ENCODE data around the gene SLC39A11.

Gene SLC39A11

DNA sequence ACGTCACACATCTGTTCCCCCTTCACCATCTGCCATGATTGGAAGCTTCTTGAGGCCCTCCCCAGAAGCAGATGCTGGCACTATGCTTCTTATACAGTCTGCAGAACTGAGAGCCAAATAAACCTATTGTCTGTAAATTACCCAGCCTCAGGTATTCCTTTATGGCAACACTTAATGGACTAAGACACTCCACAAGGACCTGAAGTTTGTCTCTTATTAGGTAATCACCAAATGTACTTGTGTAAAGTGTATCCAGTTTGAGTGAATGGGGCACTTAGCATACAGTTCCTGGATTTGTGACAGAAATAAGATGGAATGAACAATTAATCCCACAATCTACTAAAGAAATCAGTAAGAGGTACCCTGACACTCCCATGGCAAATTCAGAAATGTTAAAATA lies 105.3 kb downstream of the SLC39A11 start:
- H3K4me3 ChIP-seq (ENCODE audit: low read depth, low read length), result no peak overlapping the region
- POLR2A ChIA-PET, result no interaction called here
- no peak for TF ChIP-seq CTCF (IDR thresholded peaks at IDR 0.05; ENCODE audit: insufficient read depth, low read length, missing control alignments)
- no peak for DNase-seq (ENCODE audit: low read depth, low spot score)
- CTCF ChIA-PET, result interaction anchor here (1.1 to 4.8 kb wide), 22 partner anchors 8 to 260 kb away, joined by 3 to 80 read pairs (median 10); partner anchors contain the start of genes COG1, SLC39A11 and SSTR2

GRCh38 chr17:72985882-72986720 lies 106.4 kb downstream of the SLC39A11 start:
- no peak overlapping the region for H3K4me3 ChIP-seq (ENCODE audit: low read depth, low read length)
- peak; percentile 91 for TF ChIP-seq CTCF (IDR thresholded peaks at IDR 0.05; ENCODE audit: insufficient read depth, low read length, missing control alignments)
- no peak for DNase-seq (ENCODE audit: low read depth, low spot score)
- ChIA-PET POLR2A (no interaction called here), CTCF (interaction anchor here (0.6 to 4.8 kb wide), 56 partner anchors 9 to 428 kb away, joined by 3 to 80 read pairs (median 5); partner anchors contain the start of genes COG1, SLC39A11 and SSTR2)

- ChIA-PET CTCF (interaction anchor here (0.7 to 4.8 kb wide), 20 partner anchors 8 to 426 kb away, joined by 3 to 80 read pairs (median 12); partner anchors contain the start of genes COG1 and SLC39A11), POLR2A (no interaction called here)
- TF ChIP-seq CTCF (IDR thresholded peaks at IDR 0.05; ENCODE audit: insufficient read depth, low read length, missing control alignments), result no peak
- no peak for DNase-seq (ENCODE audit: low read depth, low spot score)
- no peak overlapping the region for H3K4me3 ChIP-seq (ENCODE audit: low read depth, low read length)
These were observed 107.6 kb downstream of the SLC39A11 start for GRCh38 chr17:72984926-72985325.

DNA sequence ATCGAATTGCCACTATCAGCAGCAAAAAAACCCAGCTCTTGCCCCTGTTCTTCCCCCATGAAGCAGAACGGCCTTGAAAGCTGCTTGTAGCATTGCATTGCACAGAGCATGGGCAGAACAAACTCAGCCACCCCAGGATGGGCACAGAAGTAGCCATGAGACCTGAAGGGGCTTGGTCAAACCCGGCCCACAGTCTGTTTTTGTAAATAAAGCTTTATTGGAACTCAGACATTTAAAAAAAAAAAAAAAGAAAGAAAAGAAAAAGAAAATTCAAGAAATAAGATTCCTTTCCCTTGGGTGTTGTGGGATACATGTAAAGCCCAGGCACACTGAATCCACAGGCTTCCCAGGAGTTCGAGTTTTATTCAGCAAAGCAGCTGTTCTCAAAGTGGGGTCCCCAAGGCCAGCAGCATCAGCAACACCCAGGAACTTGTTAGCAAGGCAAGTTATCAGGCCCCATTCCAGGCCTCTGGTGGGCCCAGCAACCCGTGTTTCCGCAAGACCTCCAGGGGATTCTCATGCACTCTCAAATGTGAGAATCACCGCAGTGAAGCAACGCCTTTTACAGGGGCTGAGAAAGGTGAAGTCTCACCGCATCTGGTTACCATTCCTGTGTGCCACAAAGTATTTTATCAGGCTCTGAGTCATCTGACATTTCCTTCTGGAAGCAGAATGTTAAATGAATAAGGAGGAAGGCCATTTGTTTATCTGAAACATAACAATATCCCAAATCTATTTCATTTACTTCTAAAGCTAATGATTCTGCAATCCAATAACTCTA lies 108.2 kb downstream of the SLC39A11 start:
- POLR2A ChIA-PET, result no interaction called here

GRCh38 chr17:72982680-72983079 lies 109.8 kb downstream of the SLC39A11 start:
- no peak for TF ChIP-seq CTCF (IDR thresholded peaks at IDR 0.05; ENCODE audit: insufficient read depth, low read length, missing control alignments)
- DNase-seq (ENCODE audit: low read depth, low spot score), result no peak
- ChIA-PET POLR2A (no interaction called here), CTCF (interaction anchor here (0.9 to 1.3 kb wide), 6 partner anchors 182 to 426 kb away, joined by 3 to 4 read pairs (median 3); partner anchors contain the start of gene SSTR2)
- no peak overlapping the region for H3K4me3 ChIP-seq (ENCODE audit: low read depth, low read length)

More for the DNA sequence above, 108.2 kb downstream of the SLC39A11 start:
- H3K4me3 ChIP-seq (ENCODE audit: low read depth, low read length), result no peak overlapping the region
- CTCF ChIA-PET, result interaction anchor here (0.7 to 4.8 kb wide), 14 partner anchors 8 to 426 kb away, joined by 3 to 80 read pairs (median 12); partner anchors contain the start of gene COG1
- DNase-seq (ENCODE audit: low read depth, low spot score), result peak; percentile 38
- TF ChIP-seq CTCF (IDR thresholded peaks at IDR 0.05; ENCODE audit: insufficient read depth, low read length, missing control alignments), result no peak

Data from AG04449 (cell line).